NCI-H510A treated with DMSO at 0.1 percent for 48 hours (cell line): ENCODE data around the gene ARHGAP42.

Source experiments
- DNase-seq: peaks from one replicate; lab custom pipeline; 2025; lab: John Stamatoyannopoulos, UW

ARHGAP42 gene

DNA sequence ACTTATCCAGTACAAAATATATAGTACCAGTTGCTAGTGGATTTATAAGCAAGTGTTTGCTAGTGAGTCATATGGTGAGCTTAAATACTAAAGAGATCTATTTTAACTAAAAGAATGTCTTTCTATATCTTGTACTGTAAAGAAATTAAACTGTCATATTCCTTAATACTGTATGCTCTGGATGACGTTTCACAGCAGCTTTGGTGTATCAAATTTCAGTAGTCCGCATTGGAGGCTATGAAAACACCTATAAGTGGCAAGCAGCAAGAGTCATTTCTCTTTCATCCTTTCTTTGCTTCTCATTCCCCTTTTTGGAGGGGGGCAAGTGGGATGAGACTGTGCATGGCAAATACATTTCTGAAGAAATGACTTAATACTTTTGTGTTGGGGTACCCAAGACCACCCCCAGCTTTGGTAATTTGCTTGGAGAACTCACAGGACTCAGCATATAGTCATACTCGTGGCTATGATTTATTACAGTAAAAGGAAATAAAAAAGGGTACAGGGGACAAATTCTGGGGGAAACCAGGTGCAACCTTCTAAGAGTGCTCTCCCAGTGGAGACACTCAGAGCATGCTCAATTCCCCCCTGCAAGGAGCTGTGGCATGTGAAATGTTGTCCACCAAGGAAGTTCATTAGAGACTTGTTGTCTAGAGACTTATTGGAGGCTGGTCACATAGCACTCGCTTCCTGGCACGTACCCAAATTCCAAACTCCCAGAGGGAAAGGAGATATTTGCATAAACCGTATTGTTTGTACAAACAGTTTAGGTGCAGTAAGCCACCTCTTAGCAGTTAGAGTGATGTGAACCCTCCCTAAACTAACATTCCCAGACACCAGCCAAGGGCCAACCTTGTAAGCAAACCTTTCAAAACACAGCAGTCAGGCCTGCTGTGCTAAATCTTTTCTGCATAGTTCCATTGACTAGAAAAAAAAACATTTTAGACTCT lies 231.7 kb downstream of the ARHGAP42 start:
- no peak for DNase-seq

DNA sequence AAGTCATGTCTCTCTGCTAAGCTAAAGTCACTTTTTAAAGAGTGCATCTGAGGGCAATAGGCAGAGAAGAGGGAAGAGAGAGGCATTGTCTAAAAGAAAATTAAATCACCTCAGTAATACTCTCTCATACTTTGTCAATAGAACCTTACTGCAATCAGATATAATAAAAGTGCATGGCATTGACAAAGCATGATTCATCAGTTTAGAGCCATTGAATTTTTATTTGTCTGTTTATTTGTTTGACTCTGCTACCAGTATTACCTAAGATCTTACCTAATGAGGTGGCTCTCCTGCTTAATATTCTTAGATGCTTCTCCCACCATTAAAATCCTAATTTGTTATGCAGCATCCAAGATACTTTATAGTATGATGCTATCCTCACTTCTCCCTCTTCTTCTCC lies 233.5 kb downstream of the ARHGAP42 start:
- no peak for DNase-seq

DNA sequence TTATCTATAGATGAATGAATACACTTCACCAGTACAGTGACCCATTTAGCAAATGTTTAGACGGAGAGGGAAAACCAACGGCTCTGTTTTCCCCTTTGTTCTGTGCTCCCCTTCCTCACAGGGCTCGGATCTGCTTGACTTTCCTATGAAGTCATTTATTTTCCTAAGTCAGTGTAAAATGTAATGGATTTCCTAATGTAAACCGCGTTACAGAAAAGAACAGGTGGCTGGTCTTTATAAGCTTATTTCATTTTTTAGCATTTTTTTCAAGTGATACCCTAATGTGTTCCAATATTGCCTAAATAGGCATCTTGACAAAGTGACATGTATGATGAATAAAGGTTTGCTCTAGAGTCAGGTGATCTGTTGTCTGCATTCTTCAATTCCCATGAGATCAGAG lies 235.0 kb downstream of the ARHGAP42 start:
- DNase-seq, result no peak

DNA sequence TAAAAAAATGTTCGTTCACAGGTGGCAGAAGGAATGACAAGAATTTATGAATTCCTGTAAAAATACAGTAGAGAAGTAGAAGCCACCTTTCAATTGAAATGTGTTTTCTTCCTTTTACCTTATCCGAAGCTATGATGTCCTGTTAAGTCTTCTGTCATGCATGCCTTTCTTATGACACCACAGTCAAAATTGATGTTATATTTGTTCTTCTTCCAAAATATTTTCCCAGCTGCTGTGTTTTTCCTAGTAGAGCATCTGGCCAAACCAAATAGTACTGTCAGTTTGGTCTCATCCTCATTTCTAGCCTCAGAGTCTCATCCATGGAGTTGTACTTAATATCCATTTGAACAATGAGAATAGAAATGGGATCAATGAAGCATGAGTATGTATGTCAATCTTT lies 236.5 kb downstream of the ARHGAP42 start:
- DNase-seq, result no peak

DNA sequence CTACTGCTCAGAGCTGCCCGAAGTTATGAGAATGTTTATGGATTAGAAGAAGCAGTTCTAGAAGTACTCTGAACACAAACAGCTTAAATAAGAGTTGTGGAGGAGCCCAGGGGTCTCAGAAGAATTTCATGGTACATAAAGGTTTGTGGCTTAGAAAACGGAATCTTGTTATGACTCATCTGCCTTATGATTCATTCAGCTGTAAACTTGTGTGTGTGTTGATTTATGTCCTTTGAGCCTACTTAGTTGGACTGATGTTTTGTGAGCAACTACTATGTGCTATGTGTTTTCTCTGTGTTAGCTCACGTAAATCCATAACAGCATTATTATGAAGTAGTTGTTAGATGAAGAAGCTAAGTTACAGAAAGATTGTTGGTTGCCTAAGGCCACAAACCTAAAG lies 238.8 kb downstream of the ARHGAP42 start:
- DNase-seq, result no peak

DNA sequence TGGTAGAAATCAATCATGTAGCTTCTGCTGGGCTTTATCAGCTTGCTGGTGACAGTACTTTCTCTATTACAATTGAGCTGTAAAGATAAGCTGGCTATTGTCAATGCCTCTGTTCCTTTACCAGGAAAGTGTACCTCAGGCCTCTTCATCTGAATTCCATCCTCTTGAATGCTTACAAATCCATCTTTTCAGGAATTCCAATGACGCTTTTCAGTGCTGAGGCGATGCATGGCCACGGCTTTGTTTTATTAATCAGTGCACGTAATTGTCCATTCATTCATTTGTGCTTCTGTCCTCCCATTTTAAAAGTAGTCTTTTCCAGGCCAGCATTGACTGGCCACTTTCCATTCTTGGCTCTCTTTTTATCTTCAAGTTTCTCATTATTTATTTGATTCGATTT lies 240.5 kb downstream of the ARHGAP42 start:
- DNase-seq, result no peak

DNA sequence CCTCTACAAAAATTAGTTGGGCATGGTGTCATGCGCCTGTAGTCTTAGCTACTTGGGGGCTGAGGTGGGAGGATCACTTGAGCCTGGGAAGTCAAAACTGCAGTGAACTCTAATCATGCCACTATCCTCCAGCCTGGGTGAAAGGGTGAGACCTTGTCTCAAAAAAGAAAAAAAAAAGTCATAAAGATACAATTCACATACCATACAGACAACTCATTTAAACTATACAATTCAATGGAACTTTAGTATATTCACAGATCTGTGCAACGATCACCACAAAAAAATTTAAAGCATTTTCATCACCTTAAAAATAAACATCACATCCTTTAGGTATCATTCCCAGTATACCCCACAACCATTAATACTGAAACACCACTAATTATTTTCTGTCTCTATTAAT lies 241.3 kb downstream of the ARHGAP42 start:
- DNase-seq, result no peak

DNA sequence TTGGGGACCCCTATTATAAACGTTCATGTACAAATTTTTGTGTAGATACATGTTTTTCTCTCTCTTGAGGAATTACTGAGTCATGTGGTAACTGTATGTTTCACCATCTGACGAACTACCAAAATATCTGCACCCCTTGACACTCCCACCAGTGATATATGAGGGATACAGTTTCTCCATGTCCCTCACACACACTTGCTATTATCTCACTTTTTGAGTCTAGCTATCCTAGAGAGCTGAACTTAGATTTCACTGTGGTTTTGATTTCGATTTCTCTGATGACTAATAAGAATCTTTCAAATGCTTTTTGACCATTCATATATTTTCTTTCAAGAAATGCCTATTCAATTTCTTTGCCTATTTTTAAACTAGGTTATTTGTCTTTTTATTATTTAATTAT lies 242.3 kb downstream of the ARHGAP42 start:
- DNase-seq, result no peak

DNA sequence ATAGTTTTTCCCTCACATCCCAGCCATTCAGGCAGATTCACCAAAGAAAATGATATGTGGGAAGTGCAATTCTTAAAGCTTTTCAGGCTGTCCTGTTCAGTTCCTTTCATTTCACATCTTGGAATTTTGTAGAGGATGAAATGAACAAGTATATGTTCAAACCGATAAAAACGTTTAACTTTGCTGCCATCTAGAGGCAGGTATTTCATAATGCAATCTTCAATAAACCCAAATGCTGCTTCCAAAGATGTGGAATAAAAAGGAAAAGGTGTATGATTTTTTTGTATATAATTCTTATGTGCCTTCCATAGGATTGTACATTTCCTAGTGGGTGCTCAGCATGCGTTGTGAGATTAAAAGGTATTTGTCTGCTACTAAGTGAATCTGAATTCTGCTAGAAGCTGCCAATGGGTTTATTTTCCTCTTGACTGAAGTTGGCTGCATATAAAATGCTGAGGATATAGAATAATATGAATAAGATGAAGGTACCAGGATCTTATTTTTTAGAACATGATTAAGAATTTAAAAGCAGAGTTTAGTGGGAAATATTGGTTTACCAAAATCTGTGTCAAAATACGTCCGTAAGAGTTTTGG lies 243.2 kb downstream of the ARHGAP42 start:
- peak; percentile 43 for DNase-seq

DNA sequence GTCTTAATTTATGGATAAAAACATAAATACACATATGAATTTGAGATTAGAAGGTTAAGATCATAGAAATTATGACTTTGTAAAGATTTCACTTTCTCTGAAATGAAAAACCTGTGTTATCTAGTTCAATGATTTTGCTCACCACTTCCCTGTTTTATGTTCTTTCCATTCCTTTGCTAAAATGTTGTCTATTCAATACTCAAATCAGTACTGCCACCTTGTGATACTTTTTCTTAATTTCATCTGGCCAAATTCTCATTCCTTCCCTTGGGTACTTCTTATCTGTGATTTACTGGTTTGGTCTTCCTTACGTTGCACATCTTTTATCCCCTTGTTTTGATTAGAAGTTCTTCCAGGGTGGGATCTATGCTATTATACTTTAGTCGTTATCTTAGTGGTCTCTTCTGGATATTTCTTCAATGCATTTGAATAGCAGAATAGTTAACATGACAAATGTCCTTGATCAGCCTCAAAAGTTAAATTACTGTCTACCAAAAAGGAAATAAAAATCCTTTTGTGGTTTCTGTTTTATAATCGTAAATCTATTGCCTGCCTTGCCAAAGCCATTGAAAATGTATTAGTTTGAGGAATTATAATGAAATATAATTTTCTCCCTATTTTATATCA lies 245.5 kb downstream of the ARHGAP42 start:
- peak; percentile 12 for DNase-seq

DNA sequence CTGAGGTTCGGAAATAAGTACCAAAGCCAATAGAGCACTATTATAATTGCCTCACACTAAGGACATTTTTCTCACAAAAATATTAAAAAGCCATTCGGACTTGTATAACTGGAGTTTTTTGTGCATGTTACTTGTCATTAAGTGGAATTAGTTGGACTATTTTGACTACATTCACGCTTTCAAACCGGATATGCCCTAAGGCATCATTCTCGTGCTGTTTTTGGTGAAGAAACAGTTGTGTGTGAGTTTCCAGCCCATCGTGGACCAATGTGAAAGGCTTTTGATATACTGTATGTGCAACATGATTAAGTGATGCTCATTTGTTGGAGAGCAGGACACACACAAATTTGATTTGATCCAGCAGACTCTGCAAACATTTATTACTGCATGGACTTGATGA lies 249.7 kb downstream of the ARHGAP42 start:
- DNase-seq, result no peak

DNA sequence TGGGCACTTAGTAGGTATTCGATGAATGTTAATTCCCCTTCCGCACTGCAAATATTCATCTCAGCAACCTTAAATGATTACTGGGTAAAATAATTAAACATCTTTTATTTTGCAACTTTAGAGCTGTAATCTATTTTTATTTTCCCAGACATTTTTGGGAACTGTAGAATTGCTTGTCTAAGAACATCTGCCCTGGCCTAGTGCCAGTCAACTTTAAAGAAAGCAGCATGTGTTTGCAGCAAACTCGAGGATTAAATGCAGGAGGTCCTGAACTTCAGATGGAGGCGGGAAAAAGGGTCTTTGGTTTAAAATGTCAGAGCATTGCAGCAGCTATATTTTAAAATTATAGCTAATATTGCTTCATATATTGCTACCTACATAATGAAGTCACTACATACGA lies 252.5 kb downstream of the ARHGAP42 start:
- DNase-seq, result no peak

DNA sequence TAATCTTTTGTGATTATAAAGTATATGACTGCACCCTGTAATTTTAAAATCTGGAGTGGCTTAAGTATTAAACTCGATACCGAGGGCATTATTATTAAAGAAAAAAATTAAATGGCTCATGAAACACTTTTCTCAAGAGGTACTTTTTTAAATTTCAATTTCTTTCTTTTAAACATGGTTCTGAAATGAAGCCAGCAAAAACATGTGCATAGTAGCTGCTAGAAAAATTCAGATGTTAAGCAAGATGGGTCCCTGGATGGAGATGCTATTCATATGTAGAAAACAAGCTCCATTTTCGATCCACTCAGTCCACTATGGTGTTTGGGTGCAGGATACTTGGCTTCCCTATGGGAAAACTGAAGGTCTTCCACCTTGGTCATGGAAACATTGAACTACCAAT lies 253.0 kb downstream of the ARHGAP42 start:
- no peak for DNase-seq

DNA sequence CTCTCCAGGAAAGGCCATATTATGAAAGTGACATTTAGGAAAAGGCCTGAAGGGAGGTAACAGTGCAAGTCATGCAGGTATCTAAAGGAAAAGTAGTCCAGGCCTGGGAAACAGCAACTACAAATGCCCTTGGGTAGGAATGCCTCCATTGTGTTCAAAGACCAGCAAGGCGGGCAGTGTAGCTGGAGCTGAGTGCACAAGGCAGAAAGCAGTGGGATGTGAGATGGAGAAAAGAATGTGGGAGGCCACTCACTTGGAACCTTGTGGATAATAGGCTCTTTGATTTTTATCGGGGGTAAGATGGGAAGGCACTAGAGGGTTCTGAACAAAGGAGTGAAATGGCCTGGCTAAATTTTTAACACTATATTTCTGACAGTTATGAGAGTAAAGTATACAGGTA lies 253.9 kb downstream of the ARHGAP42 start:
- no peak for DNase-seq

DNA sequence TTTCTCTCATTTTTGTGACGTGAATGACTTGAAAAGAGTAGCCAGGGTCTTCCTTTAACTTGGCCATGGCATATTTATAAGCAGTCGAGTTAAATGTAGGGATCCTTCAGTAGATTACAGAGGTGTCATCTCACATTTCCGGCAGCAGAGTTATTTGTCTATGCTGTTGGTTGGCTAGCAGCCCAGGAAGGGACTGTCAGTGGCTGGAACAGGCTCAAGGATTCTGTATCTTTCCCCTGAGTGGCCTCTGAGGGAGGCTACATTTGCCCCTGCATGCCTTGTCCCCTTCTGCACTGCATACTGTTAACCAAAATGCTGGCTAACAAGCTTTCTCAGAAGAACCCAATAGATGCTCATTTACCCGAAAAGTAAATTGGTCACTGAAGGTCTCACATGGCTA lies 254.9 kb downstream of the ARHGAP42 start:
- DNase-seq, result no peak

DNA sequence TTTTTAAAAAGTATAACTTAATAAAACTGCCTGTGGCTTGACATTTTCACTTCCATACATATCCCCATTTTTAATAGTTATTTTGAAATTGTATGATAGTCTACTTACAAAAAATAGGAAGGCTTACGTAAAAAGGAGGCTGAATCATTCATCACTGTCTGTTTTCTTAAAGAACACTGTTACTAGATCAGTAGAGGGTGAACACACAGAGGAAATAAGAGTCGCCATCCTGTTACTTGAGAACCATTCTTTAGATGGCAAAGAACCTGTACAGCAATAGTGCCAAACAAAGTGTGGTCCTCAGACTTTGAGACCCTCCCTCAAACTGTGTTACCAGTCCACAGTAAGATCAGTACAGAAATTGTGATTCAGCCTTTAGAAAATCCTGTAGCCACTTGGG lies 261.8 kb downstream of the ARHGAP42 start:
- no peak for DNase-seq

DNA sequence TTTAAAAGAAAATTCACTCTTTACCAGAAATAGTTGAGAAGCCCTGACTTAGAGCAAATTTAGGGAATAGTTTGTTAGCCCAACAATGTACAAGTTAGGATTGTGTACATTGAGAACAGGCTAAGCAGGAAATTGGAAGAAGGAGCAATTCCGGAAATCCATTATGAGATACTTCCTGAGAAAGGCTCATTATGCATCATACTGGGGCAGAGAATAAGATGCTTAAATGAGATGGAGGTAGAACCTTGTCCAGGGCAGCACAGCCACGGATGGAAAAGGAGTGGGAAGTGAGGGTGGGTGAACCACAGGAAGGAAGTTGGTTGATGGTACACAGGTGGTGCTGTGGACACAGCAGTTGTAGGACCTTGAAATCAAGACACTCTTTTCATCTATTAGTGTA lies 262.4 kb downstream of the ARHGAP42 start:
- no peak for DNase-seq

DNA sequence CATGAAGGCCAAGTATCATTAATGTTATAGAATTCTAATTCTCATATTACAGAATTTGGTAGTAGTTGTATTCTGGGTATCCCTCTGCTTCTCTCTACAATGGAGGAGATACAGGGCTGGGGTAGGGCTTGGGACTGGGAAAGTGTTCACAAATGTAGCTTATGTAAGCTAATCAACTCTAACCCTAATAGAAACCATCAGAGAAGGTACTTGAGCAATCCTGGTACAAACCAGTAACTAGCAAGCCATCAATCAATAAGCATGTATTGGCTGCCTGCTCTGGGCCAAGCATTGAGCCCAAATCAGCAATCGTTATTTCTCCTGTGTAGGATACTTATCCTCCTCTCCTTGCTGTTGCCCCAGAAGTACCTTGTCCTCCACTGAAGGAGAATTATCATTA lies 268.2 kb downstream of the ARHGAP42 start:
- no peak for DNase-seq

DNA sequence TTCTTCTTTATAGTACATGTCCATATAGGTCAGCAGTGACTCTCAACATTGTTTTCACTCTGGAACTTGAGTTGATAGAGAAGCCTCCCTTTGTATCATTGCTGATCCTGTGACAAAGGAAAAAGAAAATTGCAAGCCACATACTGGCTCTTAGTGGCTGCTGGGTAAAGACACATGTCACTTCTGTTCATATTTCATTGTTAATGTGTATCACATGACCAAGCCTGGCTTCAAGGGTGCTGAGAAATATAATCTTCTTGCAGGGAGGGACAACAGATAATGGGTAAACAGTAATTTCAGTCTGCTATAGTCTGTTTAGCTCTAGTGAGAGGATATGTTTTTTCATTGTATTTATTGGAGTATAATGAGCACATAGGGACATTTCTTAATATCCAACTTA lies 269.3 kb downstream of the ARHGAP42 start:
- DNase-seq, result no peak

DNA sequence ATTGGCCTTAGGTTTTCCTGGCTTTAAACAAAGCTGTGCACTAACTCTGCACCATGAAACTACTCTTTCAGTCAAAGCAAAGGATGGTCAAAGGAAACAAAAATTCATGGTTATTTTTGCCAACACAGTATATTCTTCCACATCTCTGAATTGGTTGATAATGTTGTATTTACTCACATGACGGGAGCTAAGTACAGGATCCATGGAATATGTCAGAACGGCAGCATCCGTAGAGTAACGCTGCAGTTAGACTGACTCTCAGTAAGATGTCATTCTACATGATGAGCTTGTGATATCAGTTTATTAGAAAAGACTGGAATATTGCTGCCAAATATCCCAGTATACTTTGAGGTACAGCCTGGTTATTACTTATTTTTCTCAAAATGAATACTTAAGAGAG lies 270.4 kb downstream of the ARHGAP42 start:
- DNase-seq, result no peak

DNA sequence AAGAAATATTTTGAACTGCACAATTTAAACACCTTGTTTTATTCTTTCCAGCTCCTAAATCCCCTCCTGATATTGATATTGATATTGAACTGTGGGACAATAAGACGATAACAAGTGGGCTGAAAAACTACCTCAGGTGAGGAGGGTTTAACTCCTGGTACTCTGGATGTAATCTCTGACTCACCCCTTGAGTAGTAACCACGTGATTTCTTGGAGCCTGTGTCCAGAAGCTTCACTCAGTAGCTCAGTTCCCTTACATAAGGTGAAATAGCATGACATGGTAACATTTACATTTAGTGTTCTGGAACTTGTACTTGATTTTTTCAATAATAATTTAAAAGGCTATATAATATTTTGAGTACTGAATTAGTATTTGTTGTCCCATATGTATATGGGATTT lies 274.5 kb downstream of the ARHGAP42 start:
- no peak for DNase-seq

DNA sequence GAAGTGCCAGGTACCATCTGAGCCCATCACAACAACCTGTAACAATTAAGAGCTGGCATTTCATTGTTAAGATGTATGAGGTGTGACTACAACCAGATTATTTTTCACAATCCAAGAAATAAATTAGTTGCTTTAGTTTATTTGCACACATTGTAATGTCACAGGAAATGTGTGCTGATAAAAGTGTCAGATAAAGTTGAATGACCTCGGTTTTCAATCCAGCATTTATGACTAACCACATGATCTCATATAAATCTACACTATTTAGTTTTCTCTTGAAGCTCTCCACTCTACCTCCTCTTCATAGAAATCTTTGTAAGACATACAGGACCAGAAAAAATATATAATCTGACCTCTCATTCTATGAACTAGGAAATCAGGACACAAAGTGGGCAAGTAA lies 276.3 kb downstream of the ARHGAP42 start:
- no peak for DNase-seq

DNA sequence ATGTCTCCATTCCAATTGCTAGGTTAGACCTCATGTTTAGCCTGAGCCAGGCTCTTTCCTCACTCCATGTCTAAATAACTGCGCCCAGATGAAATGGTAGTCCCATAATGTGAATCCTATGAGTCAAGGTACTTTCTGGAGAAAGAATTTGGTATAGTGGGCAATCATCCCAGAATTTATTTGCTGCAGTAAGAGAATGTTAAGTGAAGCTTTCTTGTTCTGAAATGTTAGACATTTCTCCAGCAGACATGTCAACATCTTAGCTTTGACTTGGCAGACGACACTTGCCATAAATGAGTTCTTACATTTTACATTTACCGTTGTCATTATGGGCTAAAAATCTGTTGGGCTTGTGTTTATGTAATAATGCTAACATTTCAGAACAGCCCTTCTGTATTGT lies 277.3 kb downstream of the ARHGAP42 start:
- no peak for DNase-seq
